Mucosa of descending colon (tissue), 3 donors: ENCODE results near the gene SNAP91. TPM values are rescaled to one million over a fixed set of nuclear protein-coding genes. Genes with fewer than 3 reads are reported as not detected.
"Not testable (repeated sequence)": the region's sequence is repeated elsewhere in the genome, so short reads cannot be mapped to it uniquely, and the experiment has no call there.

ENCODE experiments used
- ATAC-seq: fragments of 200-7000 bp; cut with Tn5 transposase; one replicate; pipeline ENCODE4 v1.9.1; 2020; ENCODE audit warnings: mild to moderate bottlenecking, moderate library complexity
- DNase-seq, 3 donors: peaks; one replicate each; pipeline ENCODE4 v3.0.0-alpha.2; 2020
- H3K36me3 ChIP-seq: fragments of 200-600 bp; one replicate; pipeline ENCODE4 v1.8.0; 2021; ENCODE audit warnings: low read depth, mild to moderate bottlenecking
- H3K4me1 ChIP-seq: fragments of 200-600 bp; one replicate; pipeline ENCODE4 v1.8.0; 2021; ENCODE audit warnings: low read depth, mild to moderate bottlenecking
- H3K4me3 ChIP-seq: fragments of 200-600 bp; one replicate; pipeline ENCODE4 v1.8.0; 2021; ENCODE audit warnings: mild to moderate bottlenecking
- H3K9me3 ChIP-seq: fragments of 200-600 bp; one replicate; pipeline ENCODE4 v1.8.0; 2021; ENCODE audit warnings: mild to moderate bottlenecking
- intact Hi-C, 2 donors: fragments of 100-400 bp; cut with DNase I in 1 of 2; cut with micrococcal nuclease in 1 of 2; formaldehyde crosslinking; loops; one replicate each; pipeline versions ENCODE4 v1.11.0 to v1.11.1; 2022; cut with DNase I, micrococcal nuclease
- total RNA-seq, 3 donors: library from RNA; stranded (reverse); fragmentation: NEBNext Ultra II Directional in 2 of 3; extraction: Animal tissue kit (Norgen Biotek cat#: 25700) in 2 of 3; gene quantifications; one replicate each; pipeline versions ENCODE4 v1.2.1 to v1.2.4, GENCODE V29; 2021 to 2023
- TF ChIP-seq, protein P1 (sequence below): fragments of 200-600 bp; IDR thresholded peaks from one replicate; pipeline ENCODE4 v1.8.0; 2022; ENCODE audit warnings: antibody characterized with exemption, mild to moderate bottlenecking
- donor health status: DM: no; HTN: no; CAD: no; lungs with moderate emphysema.
- donor health status: DM: no; HTN: no; CAD: no.
- donor health status: DM: no; HTN: yes; CAD: no.

SNAP91 gene
- total RNA-seq, 3 donors from 2014 or later, result 0.29 to 3.5 (median 0.49) TPM

DNA sequence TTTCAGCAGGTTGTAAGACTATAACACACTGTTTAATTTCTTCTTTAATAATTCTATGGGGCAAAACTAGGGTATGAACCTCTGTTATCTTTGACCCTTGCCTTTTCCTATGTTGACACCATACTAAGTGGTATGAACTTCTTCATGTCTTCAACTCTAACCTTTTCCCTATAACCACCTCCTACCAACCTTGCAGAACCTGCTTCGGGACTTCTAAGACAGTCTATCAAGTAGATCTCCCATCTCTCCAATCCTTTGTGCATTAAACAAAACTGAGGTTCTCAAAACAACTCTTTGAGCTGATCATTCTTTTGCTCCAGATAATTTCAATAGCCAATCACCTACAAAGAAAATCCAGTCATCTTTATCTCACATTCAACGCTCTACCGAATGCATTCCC is 23.4 kb downstream of the SNAP91 start:
- intact Hi-C loops, result no loop called here
- TF ChIP-seq, protein P1, sequence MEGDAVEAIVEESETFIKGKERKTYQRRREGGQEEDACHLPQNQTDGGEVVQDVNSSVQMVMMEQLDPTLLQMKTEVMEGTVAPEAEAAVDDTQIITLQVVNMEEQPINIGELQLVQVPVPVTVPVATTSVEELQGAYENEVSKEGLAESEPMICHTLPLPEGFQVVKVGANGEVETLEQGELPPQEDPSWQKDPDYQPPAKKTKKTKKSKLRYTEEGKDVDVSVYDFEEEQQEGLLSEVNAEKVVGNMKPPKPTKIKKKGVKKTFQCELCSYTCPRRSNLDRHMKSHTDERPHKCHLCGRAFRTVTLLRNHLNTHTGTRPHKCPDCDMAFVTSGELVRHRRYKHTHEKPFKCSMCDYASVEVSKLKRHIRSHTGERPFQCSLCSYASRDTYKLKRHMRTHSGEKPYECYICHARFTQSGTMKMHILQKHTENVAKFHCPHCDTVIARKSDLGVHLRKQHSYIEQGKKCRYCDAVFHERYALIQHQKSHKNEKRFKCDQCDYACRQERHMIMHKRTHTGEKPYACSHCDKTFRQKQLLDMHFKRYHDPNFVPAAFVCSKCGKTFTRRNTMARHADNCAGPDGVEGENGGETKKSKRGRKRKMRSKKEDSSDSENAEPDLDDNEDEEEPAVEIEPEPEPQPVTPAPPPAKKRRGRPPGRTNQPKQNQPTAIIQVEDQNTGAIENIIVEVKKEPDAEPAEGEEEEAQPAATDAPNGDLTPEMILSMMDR, result no peak
- Histone ChIP-seq H3K4me3 (no peak overlapping the region), H3K9me3 (no peaks in the 10 kb centered on the region), H3K4me1 (no peaks in the 10 kb centered on the region), H3K36me3 (no peaks in the 10 kb centered on the region)
- DNase-seq (no peak), ATAC-seq (no peak)

DNA sequence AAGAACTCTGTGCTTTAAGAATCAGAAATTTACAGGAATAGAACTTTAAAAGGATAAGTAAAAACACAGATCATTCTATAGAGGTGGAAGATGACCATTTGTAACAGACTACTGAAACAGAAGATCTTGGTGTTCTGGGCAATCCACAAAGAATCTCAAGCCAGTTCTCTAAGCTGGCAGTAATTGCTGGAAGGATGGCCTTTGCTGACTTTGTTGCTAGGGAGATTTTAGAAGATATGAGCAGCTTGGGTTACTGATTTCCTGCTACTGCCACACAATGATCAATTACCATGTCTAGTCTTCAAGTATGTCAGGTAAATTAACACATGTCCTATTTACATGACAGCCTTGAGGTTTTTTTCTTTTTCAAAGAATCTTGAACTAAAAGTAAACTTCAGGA is 31.1 kb downstream of the SNAP91 start:
- no peaks in the 10 kb centered on the region for H3K9me3 ChIP-seq
- H3K4me3 ChIP-seq, result no peak overlapping the region
- intact Hi-C loops, result no loop called here
- TF ChIP-seq, protein P1, result no peak
- DNase-seq (no peak), ATAC-seq (no peak)
- no peaks in the 10 kb centered on the region for H3K4me1 ChIP-seq
- no peaks in the 10 kb centered on the region for H3K36me3 ChIP-seq

DNA sequence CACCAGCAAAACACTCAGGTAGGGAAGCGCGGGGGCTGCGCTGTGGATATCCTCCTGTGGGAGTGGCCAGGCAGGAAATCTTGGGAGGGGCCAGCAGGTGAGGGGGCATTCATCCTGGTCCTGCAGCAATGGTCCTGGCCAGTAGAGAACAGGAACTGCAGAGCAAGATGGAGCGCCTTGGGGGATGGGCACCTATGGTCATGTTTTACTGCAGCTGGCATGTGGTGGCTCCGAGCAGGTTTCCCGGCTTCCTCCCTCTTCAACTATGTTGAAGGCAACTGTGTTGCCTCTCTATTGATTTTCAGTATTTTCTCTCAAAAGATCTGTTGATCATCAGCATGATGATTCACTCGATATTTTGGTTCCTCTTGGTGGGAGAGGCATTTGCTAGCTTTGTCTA is 70.9 kb downstream of the SNAP91 start:
- no peaks in the 10 kb centered on the region for H3K9me3 ChIP-seq
- intact Hi-C loops, result no loop called here
- DNase-seq (no peak), ATAC-seq (no peak)
- H3K4me1 ChIP-seq, result no peaks in the 10 kb centered on the region
- no peak overlapping the region for H3K4me3 ChIP-seq
- TF ChIP-seq, protein P1, result no peak
- H3K36me3 ChIP-seq, result no peaks in the 10 kb centered on the region

DNA sequence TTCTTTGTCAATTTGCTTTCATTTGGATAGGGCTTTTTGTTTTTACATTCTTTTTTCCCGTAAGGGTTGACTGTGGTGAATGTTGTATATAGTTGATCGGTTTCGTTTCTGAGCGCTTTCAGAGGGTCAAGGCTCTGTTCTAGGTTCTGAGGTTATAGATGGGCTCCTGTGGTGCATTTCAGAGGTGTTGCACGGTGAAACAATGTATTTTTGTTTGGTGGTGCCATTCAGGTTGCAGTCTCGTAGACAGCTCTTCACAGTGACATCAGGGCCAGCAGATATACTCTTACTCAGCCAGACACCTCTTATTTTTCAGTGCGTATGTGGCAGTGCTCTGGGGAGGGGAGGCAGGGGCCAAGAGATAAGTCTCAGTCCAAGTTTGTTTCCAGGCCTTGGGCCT is 72.1 kb downstream of the SNAP91 start:
- intact Hi-C loops, result no loop called here
- TF ChIP-seq, protein P1, result no peak
- H3K36me3 ChIP-seq, result no peaks in the 10 kb centered on the region
- no peaks in the 10 kb centered on the region for H3K4me1 ChIP-seq
- no peak overlapping the region for H3K4me3 ChIP-seq
- ATAC-seq (no peak), DNase-seq (no peak)
- no peaks in the 10 kb centered on the region for H3K9me3 ChIP-seq

DNA sequence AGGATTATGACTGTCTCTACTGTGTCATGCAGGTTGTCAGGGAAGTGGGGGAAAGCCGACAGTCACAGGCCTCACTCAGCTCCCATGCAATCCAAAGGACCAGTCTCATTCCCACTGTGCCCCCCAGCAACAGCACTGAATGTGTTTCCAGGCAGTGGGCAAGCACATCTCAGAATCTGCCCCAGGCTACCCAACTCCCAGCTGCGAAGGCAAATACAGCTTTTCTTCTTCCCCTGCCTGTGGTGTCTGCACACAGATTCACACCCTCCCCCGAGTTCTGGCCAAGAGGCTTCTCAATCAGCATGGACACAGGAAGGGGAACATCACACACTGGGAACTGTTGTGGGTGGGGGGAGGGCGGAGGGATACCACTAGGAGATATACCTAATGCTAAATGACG is 75.3 kb downstream of the SNAP91 start:
- H3K9me3 ChIP-seq, result no peaks in the 10 kb centered on the region
- no peaks in the 10 kb centered on the region for H3K36me3 ChIP-seq
- no peak overlapping the region for H3K4me3 ChIP-seq
- intact Hi-C loops, result no loop called here
- TF ChIP-seq, protein P1, result no peak
- ATAC-seq (no peak), DNase-seq (no peak)
- H3K4me1 ChIP-seq, result no peaks in the 10 kb centered on the region

DNA sequence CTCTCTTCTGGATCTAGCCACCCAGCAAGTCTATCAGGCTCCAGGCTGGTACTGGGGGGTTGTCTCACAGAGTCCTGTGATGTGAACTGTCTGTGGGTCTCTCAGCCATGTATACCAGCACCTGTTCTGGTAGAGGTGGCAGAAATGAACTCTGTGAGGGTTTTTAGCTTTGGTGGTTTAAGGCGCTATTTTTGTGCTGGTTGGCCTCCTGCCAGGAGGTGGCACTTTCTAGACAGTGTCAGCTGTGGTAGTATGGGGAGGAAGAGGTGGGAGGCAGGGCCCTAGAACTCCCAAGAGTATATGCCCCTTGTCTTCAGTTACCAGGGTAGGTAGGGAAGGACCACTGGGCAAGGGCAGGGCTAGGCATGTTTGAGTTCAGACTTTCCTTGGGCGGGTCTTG is 75.8 kb downstream of the SNAP91 start:
- no peak for ATAC-seq
- H3K9me3 ChIP-seq, result no peaks in the 10 kb centered on the region
- no peaks in the 10 kb centered on the region for H3K4me1 ChIP-seq
- no peak overlapping the region for H3K4me3 ChIP-seq
- no peak for DNase-seq
- H3K36me3 ChIP-seq, result no peaks in the 10 kb centered on the region
- TF ChIP-seq, protein P1, result no peak
- intact Hi-C loops, result no loop called here

DNA sequence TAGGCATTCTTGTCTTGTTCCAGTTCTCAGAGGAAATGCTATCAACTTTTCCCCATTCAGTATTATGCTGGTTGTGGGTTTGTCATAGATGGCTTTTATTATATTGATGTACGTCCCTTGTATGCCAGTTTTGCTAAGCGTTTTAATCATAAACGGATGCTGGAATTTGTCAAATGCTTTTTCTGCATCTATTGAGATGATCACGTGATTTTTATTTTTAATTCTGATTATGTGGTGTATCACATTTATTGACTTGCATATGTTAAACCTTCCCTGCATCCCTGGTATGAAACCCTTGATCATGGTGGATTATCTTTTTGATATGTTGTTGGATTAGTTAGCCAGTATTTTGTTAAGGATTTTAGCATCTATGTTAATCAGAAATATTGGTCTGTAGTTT is 79.0 kb downstream of the SNAP91 start:
- H3K9me3 ChIP-seq, H3K36me3 ChIP-seq, H3K4me1 ChIP-seq, ATAC-seq, DNase-seq, H3K4me3 ChIP-seq, intact Hi-C loops: not testable (repeated sequence)
